D721Med (cell line): ENCODE data around the gene RPL32.
"Not testable (repeated sequence)": the region's sequence is repeated elsewhere in the genome, so short reads cannot be mapped to it uniquely, and the experiment has no call there.

ENCODE experiments used
- DNase-seq: peaks from one replicate; pipeline ENCODE4 v3.0.0; 2011; ENCODE audit warnings: low spot score; ENCODE audit not compliant: insufficient read length
- FAIRE-seq: peaks from 2 replicates; lab custom pipeline; 2011; peaks lifted over from hg19 to GRCh38; lab: Jason Lieb, UNC
- CTCF ChIP-seq: IDR thresholded peaks from 2 replicates; pipeline ENCODE4 v1.5.1; 2012; ENCODE audit warnings: mild to moderate bottlenecking, control low read depth; ENCODE audit not compliant: insufficient read depth; ENCODE audit errors: missing control alignments

RPL32 gene

GRCh38 chr3:12845811-12846210 is 4.4 kb upstream of the RPL32 start:
- no peak for FAIRE-seq
- no peak for DNase-seq
- no peak for TF ChIP-seq CTCF

GRCh38 chr3:12842469-12842868 is 1.1 kb upstream of the RPL32 start:
- DNase-seq (no peak), FAIRE-seq (no peak)
- no peak for TF ChIP-seq CTCF

GRCh38 chr3:12841970-12842328 is 584 bp upstream of the RPL32 start:
- FAIRE-seq (no peak), DNase-seq (no peak)
- TF ChIP-seq CTCF = no peak

GRCh38 chr3:12840591-12841148 is 695 bp downstream of the RPL32 start:
- FAIRE-seq = no peak
- no peak for DNase-seq
- TF ChIP-seq CTCF = no peak

- not testable (repeated sequence) for DNase-seq, FAIRE-seq
Observed at GRCh38 chr3:12840148-12840547, 1.2 kb downstream of the RPL32 start.

- FAIRE-seq = no peak
- no peak for TF ChIP-seq CTCF
Observed at GRCh38 chr3:12839156-12839946, 2.0 kb downstream of the RPL32 start.

GRCh38 chr3:12838179-12838965 is 3.0 kb downstream of the RPL32 start:
- TF ChIP-seq CTCF = no peak
- DNase-seq = no peak
- no peak for FAIRE-seq

More at GRCh38 chr3:12839156-12839946, 2.0 kb downstream of the RPL32 start:
- no peak for DNase-seq
